ENCODE results near the gene VWF.
"Not testable (repeated sequence)": the region's sequence is repeated elsewhere in the genome, so short reads cannot be mapped to it uniquely, and the experiment has no call there.

GRCh38 chr12:6019256-6019655 is 105.2 kb downstream of the VWF start:
- TF ChIP-seq CTCF (IDR thresholded peaks at IDR 0.05); POLR2A (IDR thresholded peaks at IDR 0.05; ENCODE audit: low read depth); POLR2AphosphoS5 (IDR thresholded peaks at IDR 0.05): not testable (repeated sequence)
